Measurements from ENCODE around the gene COL23A1.

Gene COL23A1

GRCh38 chr5:178469975-178470759 is 120.0 kb downstream of the COL23A1 start:
- Mint-ChIP-seq H3K9me3 (peaks cover 9% of the 10 kb centered on the region), H3K27me3 (ENCODE audit: low read depth, poor library complexity) (peaks cover 9% of the 10 kb centered on the region), H3K27ac (peak overlapping the region; percentile 23), H3K4me1 (peaks cover 77% of the 10 kb centered on the region), H3K4me3 (peak overlapping the region; percentile 40), H3K36me3 (ENCODE audit: low read depth) (peaks cover 3% of the 10 kb centered on the region)
- TF ChIP-seq, protein P1, sequence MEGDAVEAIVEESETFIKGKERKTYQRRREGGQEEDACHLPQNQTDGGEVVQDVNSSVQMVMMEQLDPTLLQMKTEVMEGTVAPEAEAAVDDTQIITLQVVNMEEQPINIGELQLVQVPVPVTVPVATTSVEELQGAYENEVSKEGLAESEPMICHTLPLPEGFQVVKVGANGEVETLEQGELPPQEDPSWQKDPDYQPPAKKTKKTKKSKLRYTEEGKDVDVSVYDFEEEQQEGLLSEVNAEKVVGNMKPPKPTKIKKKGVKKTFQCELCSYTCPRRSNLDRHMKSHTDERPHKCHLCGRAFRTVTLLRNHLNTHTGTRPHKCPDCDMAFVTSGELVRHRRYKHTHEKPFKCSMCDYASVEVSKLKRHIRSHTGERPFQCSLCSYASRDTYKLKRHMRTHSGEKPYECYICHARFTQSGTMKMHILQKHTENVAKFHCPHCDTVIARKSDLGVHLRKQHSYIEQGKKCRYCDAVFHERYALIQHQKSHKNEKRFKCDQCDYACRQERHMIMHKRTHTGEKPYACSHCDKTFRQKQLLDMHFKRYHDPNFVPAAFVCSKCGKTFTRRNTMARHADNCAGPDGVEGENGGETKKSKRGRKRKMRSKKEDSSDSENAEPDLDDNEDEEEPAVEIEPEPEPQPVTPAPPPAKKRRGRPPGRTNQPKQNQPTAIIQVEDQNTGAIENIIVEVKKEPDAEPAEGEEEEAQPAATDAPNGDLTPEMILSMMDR (IDR thresholded peaks at IDR 0.05): no peak
- no peak for DNase-seq

GRCh38 chr5:178469011-178469974 is 120.9 kb downstream of the COL23A1 start:
- Mint-ChIP-seq H3K4me1 (peaks cover 82% of the 10 kb centered on the region), H3K27me3 (ENCODE audit: low read depth, poor library complexity) (peaks cover 9% of the 10 kb centered on the region), H3K27ac (peak overlapping the region; percentile 64), H3K4me3 (peak overlapping the region; percentile 27), H3K36me3 (ENCODE audit: low read depth) (no peaks in the 10 kb centered on the region), H3K9me3 (peaks cover under 1% of the 10 kb centered on the region)
- DNase-seq: no peak
- TF ChIP-seq, protein P1 (IDR thresholded peaks at IDR 0.05): no peak

DNA sequence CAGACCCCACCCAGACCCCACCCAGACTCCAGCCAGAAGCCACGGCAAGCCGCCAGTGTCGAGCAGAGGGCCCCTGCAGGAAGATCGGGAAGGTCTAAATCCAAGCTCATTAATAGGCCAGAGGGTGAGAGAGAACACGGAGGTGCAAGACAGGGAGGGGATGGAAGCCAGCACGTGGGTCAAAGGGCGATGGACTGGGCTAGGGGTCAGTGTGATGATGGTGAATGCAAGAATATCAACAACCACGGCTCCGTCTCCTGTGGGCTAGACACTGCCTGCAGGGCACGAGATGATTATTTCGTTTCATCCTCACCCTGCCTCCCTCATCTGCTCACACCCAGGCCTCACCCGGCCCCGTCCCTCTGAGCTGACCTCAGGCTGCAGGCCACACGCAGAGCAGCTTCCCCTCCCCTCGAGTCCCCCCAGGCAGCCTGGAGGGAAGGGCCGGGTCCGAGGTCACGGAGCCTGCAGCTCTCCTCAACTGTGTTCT is 122.0 kb downstream of the COL23A1 start:
- Mint-ChIP-seq H3K27me3 (ENCODE audit: low read depth, poor library complexity) (peaks cover 9% of the 10 kb centered on the region), H3K9me3 (no peaks in the 10 kb centered on the region), H3K4me1 (peaks cover 84% of the 10 kb centered on the region), H3K27ac (peak overlapping the region; percentile 80), H3K4me3 (no peak overlapping the region), H3K36me3 (ENCODE audit: low read depth) (no peaks in the 10 kb centered on the region)
- TF ChIP-seq, protein P1 (IDR thresholded peaks at IDR 0.05): no peak
- DNase-seq: no peak

DNA sequence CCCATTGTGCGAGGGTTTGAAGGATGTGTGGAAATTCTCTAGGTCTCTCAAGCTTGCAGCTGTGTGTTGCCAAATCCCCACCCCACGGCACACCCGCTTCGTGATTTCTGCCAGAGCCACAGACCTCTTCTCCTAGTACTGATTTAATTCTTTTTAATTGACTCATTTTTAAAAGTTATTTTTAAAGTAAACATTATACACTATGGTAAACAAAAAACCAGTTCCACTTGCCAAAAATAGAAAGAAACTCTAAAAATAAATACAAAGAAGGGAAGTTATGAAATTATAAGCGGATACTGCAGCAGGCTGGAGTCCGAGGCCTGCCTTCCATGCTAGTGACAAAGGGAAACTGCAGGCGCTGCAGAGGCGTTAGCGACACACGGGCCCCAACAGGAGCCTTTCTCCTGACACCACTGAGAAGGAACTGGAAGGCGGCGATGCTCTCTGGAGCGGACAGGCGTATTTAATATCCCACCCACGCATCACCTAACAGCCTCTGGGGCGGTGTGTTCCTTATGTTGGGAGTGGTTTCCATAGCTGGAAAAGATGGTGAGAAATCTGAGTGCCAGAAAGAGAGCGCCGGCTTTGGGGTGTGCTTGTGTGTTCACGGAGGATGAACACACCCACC is 122.5 kb downstream of the COL23A1 start:
- peaks cover 9% of the 10 kb centered on the region for H3K27me3 Mint-ChIP-seq (ENCODE audit: low read depth, poor library complexity)
- peak; percentile 31 for DNase-seq
- H3K4me1 Mint-ChIP-seq: peaks cover 90% of the 10 kb centered on the region
- H3K9me3 Mint-ChIP-seq: no peaks in the 10 kb centered on the region
- peak overlapping the region; percentile 80 for H3K27ac Mint-ChIP-seq
- no peaks in the 10 kb centered on the region for H3K36me3 Mint-ChIP-seq (ENCODE audit: low read depth)
- peak overlapping the region; percentile 57 for H3K4me3 Mint-ChIP-seq
- TF ChIP-seq, protein P1 (IDR thresholded peaks at IDR 0.05): no peak

DNA sequence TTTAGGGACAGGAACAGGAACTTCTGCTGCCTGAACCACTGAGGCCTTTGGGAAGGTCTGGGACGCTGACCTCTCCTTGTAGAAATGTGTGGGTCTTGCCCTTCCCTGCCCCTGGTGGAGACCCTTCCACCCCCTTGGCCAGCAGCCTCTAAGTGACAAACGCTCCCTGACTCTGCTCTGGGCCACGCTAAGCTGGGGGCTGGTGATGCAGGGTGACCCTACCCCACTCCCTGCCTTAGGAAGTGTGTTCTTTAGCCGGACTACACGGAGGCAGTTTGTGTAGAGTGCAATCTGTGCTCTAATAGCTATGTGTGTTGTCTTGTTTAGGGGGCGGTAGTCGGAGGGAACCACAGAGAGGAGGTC is 123.0 kb downstream of the COL23A1 start:
- H3K36me3 Mint-ChIP-seq (ENCODE audit: low read depth): no peaks in the 10 kb centered on the region
- no peak for DNase-seq
- peak overlapping the region; percentile 80 for H3K27ac Mint-ChIP-seq
- H3K9me3 Mint-ChIP-seq: no peaks in the 10 kb centered on the region
- TF ChIP-seq, protein P1 (IDR thresholded peaks at IDR 0.05): no peak
- H3K4me3 Mint-ChIP-seq: peak overlapping the region; percentile 57
- H3K4me1 Mint-ChIP-seq: peaks cover 95% of the 10 kb centered on the region
- H3K27me3 Mint-ChIP-seq (ENCODE audit: low read depth, poor library complexity): peaks cover 6% of the 10 kb centered on the region

All from nephron progenitor cell (in vitro differentiated cells).